Astrocyte (in vitro differentiated cells and primary cell): Measurements from ENCODE around the gene FAM184B. TPM values are rescaled to one million over a fixed set of nuclear protein-coding genes. Genes with fewer than 3 reads are reported as not detected.

Experiments
- DNase-seq: peaks from one replicate; pipeline ENCODE4 v3.0.0-alpha.2; 2010; ENCODE audit warnings: low read depth
- FAIRE-seq: peaks from 2 replicates; lab custom pipeline; 2011; peaks lifted over from hg19 to GRCh38; lab: Jason Lieb, UNC
- H2AFZ ChIP-seq: 2 replicates; pipeline ENCODE4 v1.6.0; 2012; ENCODE audit warnings: low read depth, low read length, inconsistent platforms
- H3K27ac ChIP-seq: 2 replicates; pipeline ENCODE4 v1.5.1; 2011; ENCODE audit warnings: low read depth, low read length, inconsistent platforms
- H3K27me3 ChIP-seq: 2 replicates; pipeline ENCODE4 v1.6.0; 2011; ENCODE audit warnings: low read length, inconsistent platforms; ENCODE audit not compliant: insufficient read depth
- H3K36me3 ChIP-seq: 2 replicates; pipeline ENCODE4 v1.5.1; 2011; ENCODE audit warnings: low read length, inconsistent platforms; ENCODE audit not compliant: insufficient read depth
- H3K4me1 ChIP-seq: 2 replicates; pipeline ENCODE4 v1.5.1; 2011; ENCODE audit warnings: low read length, inconsistent platforms; ENCODE audit not compliant: insufficient read depth
- H3K4me2 ChIP-seq: 2 replicates; pipeline ENCODE4 v1.6.0; 2012; ENCODE audit warnings: low read length, inconsistent platforms
- H3K4me3 ChIP-seq: 2 replicates; pipeline ENCODE4 v1.5.1; 2011; ENCODE audit warnings: low read depth, mild to moderate bottlenecking, low read length, inconsistent platforms; ENCODE audit not compliant: insufficient read depth
- H3K79me2 ChIP-seq: 2 replicates; pipeline ENCODE4 v1.6.0; 2012; ENCODE audit warnings: mild to moderate bottlenecking, low read length, inconsistent platforms; ENCODE audit not compliant: insufficient read depth
- H3K9ac ChIP-seq: 2 replicates; pipeline ENCODE4 v1.6.0; 2012; ENCODE audit warnings: mild to moderate bottlenecking, low read length, inconsistent platforms
- H3K9me3 ChIP-seq: 2 replicates; pipeline ENCODE4 v1.5.1; 2012; ENCODE audit warnings: low read depth, mild to moderate bottlenecking, low read length, inconsistent platforms; ENCODE audit not compliant: insufficient read depth
- H4K20me1 ChIP-seq: 2 replicates; pipeline ENCODE4 v1.6.0; 2012; ENCODE audit warnings: low read length, inconsistent platforms; ENCODE audit not compliant: insufficient read depth
- H3K27ac Mint-ChIP-seq: one replicate; pipeline ENCODE4 v1.8.0; 2021; ENCODE audit warnings: mild to moderate bottlenecking, mixed read lengths; ENCODE audit not compliant: unreplicated experiment
- H3K27me3 Mint-ChIP-seq: one replicate; pipeline ENCODE4 v1.8.0; 2021; ENCODE audit warnings: low read depth, mixed read lengths; ENCODE audit not compliant: unreplicated experiment
- H3K36me3 Mint-ChIP-seq: one replicate; pipeline ENCODE4 v1.8.0; 2021; ENCODE audit warnings: low read depth, mixed read lengths; ENCODE audit not compliant: unreplicated experiment
- H3K4me1 Mint-ChIP-seq: one replicate; pipeline ENCODE4 v1.8.0; 2021; ENCODE audit warnings: low read depth, mixed read lengths; ENCODE audit not compliant: unreplicated experiment
- H3K4me3 Mint-ChIP-seq: one replicate; pipeline ENCODE4 v1.8.0; 2021; ENCODE audit warnings: mild to moderate bottlenecking, moderate library complexity, mixed read lengths; ENCODE audit not compliant: unreplicated experiment
- H3K9me3 Mint-ChIP-seq: one replicate; pipeline ENCODE4 v1.8.0; 2021; ENCODE audit warnings: mild to moderate bottlenecking, mixed read lengths; ENCODE audit not compliant: unreplicated experiment
- CTCF ChIP-seq: IDR thresholded peaks from 2 replicates; pipeline ENCODE4 v1.5.1; 2011; ENCODE audit warnings: low read depth, mild to moderate bottlenecking, inconsistent platforms, low read length, moderate library complexity; ENCODE audit not compliant: insufficient read depth
- EZH2 ChIP-seq: IDR thresholded peaks from 2 replicates; pipeline ENCODE4 v1.6.1; 2012; ENCODE audit warnings: mild to moderate bottlenecking, low read length, inconsistent platforms; ENCODE audit not compliant: insufficient read depth
- total RNA-seq: library from RNA; stranded (reverse); gene quantifications from 2 replicates; pipeline ENCODE4 v1.2.1, GENCODE V29; 2021

The FAM184B gene
- total RNA-seq, 1 donor from 2014 or later: 0.54 TPM

- Histone ChIP-seq H3K4me3 (no peak overlapping the region), H3K4me1 (no peaks in the 10 kb centered on the region), H4K20me1 (no peaks in the 10 kb centered on the region), H3K27me3 (no peaks in the 10 kb centered on the region), H3K36me3 (no peaks in the 10 kb centered on the region), H3K9ac (no peak overlapping the region), H3K27ac (no peak overlapping the region), H3K4me2 (no peak overlapping the region), H3K79me2 (no peaks in the 10 kb centered on the region), H3K9me3 (no peaks in the 10 kb centered on the region), H2AFZ (no peak overlapping the region)
- H3K27me3 Mint-ChIP-seq: peaks cover 25% of the 10 kb centered on the region
- no peak for DNase-seq
- no peak for TF ChIP-seq EZH2
- no peak for TF ChIP-seq CTCF
- H3K36me3 Mint-ChIP-seq: peaks cover 2% of the 10 kb centered on the region
- no peak overlapping the region for H3K27ac Mint-ChIP-seq
- H3K9me3 Mint-ChIP-seq: peaks cover 8% of the 10 kb centered on the region
- FAIRE-seq: no peak
- H3K4me3 Mint-ChIP-seq: no peak overlapping the region
- H3K4me1 Mint-ChIP-seq: no peaks in the 10 kb centered on the region
These were observed 72.2 kb downstream of the FAM184B start for GRCh38 chr4:17708992-17709762.

- DNase-seq (no peak), FAIRE-seq (no peak)
- no peak overlapping the region for H3K9ac ChIP-seq
- H2AFZ ChIP-seq: no peak overlapping the region
- no peaks in the 10 kb centered on the region for H3K4me1 ChIP-seq
- H3K4me3 ChIP-seq: no peak overlapping the region
- H3K27me3 ChIP-seq: no peaks in the 10 kb centered on the region
- no peaks in the 10 kb centered on the region for H3K9me3 ChIP-seq
- H3K79me2 ChIP-seq: no peaks in the 10 kb centered on the region
- Mint-ChIP-seq H3K4me1 (no peaks in the 10 kb centered on the region), H3K27ac (no peak overlapping the region), H3K36me3 (peaks cover 2% of the 10 kb centered on the region), H3K27me3 (peaks cover 25% of the 10 kb centered on the region), H3K4me3 (no peak overlapping the region), H3K9me3 (peaks cover 8% of the 10 kb centered on the region)
- TF ChIP-seq CTCF (no peak), EZH2 (no peak)
- H3K4me2 ChIP-seq: no peak overlapping the region
- no peak overlapping the region for H3K27ac ChIP-seq
- H3K36me3 ChIP-seq: no peaks in the 10 kb centered on the region
- no peaks in the 10 kb centered on the region for H4K20me1 ChIP-seq
These were observed 73.8 kb downstream of the FAM184B start for GRCh38 chr4:17707671-17708070.

GRCh38 chr4:17705107-17705506 is 76.3 kb downstream of the FAM184B start:
- H3K4me1 ChIP-seq: no peaks in the 10 kb centered on the region
- FAIRE-seq (no peak), DNase-seq (no peak)
- H3K27me3 ChIP-seq: no peaks in the 10 kb centered on the region
- H4K20me1 ChIP-seq: no peaks in the 10 kb centered on the region
- no peak overlapping the region for H2AFZ ChIP-seq
- no peak for TF ChIP-seq EZH2
- no peak for TF ChIP-seq CTCF
- H3K27ac ChIP-seq: no peak overlapping the region
- Mint-ChIP-seq H3K9me3 (peaks cover 5% of the 10 kb centered on the region), H3K36me3 (peaks cover 2% of the 10 kb centered on the region), H3K27me3 (peaks cover 14% of the 10 kb centered on the region), H3K27ac (no peak overlapping the region), H3K4me1 (no peaks in the 10 kb centered on the region), H3K4me3 (no peak overlapping the region)
- H3K36me3 ChIP-seq: no peaks in the 10 kb centered on the region
- H3K4me2 ChIP-seq: no peak overlapping the region
- H3K79me2 ChIP-seq: no peaks in the 10 kb centered on the region
- H3K9ac ChIP-seq: no peak overlapping the region
- H3K9me3 ChIP-seq: no peaks in the 10 kb centered on the region
- no peak overlapping the region for H3K4me3 ChIP-seq
